COLO668 (cell line): Measurements from ENCODE around the gene WRAP73.
A peak's percentile ranks its signal among the peaks of the same experiment; 100 is the strongest.
"Not testable (repeated sequence)": the region's sequence is repeated elsewhere in the genome, so short reads cannot be mapped to it uniquely, and the experiment has no call there.

Experiments used
- DNase-seq: peaks from one replicate; lab custom pipeline; 2025; ENCODE audit not compliant: unreplicated experiment; lab: John Stamatoyannopoulos, UW

The WRAP73 gene

GRCh38 chr1:3632716-3633343, 17.1 kb downstream of the WRAP73 start:
- DNase-seq, result no peak

DNA sequence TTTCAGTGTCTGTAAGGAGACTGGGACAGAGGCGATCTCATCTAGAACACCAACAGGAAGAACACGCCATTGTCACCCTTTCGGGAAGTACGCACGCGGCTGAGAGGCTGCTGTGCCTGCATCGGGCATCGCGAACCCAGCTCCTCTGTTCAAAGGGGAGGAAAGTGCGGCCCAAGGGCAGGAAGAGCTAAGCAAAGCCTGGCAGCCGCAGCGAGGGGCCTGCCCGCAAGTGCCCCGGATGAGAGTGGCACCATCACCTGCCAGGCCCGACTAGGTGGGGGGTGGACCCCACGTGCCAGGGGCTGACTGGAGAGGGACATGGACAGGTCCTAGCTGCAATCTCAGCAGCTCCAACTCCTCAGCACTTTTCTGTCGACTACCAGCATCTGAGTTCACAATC, 17.6 kb downstream of the WRAP73 start:
- DNase-seq, result no peak

DNA sequence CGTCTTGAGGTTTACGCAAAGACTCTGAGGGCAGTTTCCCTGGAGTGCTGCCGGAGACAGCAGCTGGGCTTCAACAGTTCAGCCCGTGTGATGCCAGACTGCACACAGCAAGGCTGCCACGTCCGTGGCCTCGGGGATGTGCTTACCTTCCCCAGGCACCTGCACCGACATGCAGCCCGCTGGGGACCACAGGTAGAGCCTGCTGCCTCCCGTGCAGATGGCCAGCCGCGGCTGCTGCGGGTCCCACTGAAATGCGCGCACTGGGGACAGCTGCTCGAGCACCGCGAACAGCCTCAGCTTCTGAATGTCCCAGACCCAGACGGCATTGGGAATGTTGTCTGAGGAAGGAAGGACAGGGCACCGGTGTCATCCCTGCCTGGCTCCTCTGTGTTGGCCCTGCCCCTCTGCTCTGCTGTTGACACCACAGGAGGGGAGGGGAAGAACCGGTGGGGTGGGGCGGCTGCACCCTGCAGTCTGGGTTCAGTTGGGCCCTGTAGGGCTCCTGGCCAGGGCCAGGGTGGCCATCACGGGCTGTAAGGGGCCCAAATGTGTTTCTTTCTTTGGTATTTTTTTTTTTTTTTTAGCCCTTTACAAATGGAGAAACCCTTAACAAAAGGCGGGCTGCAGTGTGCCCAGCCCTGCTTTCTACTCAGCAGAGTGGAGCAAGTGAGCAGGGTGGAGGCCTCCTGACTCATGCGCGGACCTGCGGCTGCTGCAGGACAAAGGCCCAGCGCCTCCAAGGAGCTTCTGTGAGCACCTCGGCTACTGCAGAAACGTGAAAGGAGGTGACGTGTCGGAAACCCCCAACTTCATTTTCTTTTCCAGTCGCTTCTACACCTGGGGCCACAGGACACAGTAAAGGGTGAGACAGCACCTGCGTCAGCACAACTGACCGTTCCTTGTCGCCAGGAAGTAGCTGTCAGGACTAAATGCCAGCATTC, 18.3 kb downstream of the WRAP73 start:
- no peak for DNase-seq

GRCh38 chr1:3630914-3631313, 19.0 kb downstream of the WRAP73 start:
- no peak for DNase-seq

DNA sequence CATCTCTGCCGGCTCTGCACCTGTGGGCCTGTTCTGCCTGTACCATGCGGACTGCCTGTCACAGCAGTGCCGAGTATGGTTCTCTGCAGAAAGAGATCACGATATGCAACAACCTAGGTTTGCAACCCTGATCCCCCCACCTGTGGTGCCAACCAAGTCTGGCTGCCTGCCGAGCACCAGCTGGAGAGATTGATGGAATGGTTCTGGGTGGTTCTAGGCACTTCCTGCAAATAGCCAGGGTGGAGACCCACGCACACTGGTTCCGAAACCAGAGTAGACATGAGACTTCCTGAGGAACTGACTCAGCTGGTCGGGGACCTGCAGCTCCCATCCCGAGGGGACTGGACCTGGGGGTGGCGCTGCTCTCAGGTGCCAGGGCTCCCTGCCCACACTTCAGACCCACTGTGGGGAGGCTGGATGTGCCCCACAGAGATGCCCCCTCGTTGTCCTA, 19.7 kb downstream of the WRAP73 start:
- no peak for DNase-seq

DNA sequence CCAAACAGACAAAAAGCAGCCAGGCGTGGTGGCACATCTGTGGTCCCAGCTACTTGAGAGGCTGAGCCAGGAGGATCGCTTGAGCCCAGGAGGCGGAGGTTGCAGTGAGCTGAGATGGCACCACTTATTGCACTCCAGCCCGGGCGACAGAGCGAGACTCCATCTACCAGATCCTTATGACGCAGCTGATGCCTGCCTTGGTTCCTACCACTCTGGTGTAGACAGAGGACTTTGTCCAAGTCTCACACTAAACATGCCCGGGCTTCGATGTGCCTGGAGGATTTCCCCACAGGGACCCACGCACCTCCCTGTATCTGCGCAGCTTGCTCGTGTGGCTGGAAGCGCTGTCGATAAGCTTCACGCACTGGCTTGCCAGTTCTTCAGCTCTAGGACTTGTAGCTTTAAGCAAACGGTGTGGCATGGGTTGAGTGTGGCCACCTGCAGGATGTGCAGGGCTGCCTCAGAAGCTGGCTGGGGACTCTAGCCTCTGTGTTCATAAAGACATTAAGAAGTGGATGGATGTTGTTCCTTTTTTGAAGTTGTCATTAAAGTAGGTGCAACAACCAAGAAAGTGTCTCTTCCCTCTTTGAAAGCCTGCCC, 20.2 kb downstream of the WRAP73 start:
- no peak for DNase-seq

DNA sequence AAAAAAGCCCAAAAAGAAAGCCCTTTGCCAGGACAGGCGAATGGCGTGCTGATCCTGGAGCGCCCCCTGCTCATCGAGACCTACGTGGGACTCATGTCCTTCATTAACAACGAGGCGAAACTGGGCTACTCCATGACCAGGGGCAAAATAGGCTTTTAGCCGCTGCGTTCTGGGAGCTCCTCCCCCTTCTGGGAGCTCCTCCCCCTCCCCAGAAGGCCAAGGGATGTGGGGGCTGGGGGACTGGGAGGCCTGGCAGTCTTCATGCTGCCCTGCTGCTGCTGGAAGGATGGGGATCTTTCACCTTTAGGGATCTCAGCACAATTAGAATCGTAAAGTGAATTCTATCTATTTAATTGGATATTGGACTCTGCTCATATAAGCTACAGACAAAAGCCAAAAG, 21.5 kb downstream of the WRAP73 start:
- no peak for DNase-seq

- DNase-seq, result no peak
Observed at GRCh38 chr1:3627515-3628253, 22.2 kb downstream of the WRAP73 start.

GRCh38 chr1:3626025-3626424, 23.9 kb downstream of the WRAP73 start:
- DNase-seq, result no peak

GRCh38 chr1:3625151-3625907, 24.6 kb downstream of the WRAP73 start:
- DNase-seq, result peak; percentile 78

DNA sequence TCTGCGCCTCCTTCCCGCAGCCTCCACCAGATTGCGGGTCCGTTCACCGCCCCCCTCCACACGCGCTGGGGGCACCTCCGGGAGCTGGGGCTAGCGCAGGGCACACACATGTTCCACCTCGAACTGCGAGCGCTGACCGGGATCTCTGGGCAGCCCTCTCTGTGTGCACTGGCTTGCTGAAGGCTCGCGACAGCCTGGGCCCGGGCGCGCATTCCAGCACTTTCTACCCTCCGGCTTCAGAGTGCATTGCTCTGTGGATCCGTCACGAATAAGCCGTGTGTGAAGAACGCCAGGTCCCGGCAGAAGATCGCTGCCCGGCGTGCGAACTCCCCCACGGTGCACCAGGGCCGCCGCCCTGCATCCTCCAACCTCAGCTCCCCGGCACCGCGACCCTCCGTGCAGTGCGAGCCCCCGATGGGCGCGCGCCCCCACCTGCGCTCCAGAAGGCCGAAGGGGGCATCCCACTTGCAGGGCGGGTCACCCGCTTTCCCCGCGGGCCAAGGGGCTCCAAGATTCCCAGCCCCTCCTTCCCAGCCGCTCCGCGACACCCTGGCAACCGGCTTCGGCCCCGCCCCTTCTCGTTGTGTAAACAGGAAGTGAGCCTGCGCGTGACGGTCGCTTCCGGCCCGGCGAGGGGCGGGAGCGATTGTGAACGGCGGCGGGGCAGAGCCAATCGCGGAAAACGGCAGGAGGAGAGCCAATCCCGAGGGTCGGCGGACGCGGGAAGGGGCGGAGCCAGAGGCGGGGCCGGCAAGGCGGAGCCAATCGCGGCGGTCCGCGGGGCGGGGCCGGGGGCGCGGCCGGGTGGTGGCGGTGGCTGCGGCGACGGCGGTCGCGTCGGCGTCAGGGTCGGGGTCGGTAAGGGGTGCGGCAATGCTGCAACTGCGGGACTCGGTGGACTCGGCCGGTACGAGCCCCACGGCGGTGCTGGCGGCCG, 25.4 kb downstream of the WRAP73 start, which contains the start of gene TPRG1L:
TPRG1L (plus strand) TSS at position 816 of the 937 bp plus-strand sequence; CDS start at position 874, 58 bp downstream.
- DNase-seq, result peak; percentile 100

- no peak for DNase-seq
Observed at GRCh38 chr1:3623441-3624199, 26.3 kb downstream of the WRAP73 start.

DNA sequence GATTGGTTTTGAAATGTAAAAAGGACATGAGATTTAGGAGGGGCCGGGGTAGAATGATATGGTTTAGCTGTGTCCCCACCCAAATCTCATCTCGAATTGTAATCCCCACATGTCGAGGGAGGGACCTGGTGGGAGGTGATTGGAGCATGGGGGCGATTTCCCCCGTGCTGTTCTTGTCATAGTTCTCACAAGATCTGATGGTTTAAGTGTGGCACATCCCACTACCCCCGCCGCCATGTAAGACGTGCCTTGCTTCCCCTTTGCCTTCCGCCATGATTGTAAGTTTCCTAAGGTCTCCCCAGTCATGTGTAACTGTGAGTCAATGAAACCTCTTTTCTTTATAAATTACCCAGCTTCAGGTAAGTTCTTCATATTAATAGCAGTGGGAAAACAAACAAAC, 27.8 kb downstream of the WRAP73 start:
- not testable (repeated sequence) for DNase-seq

- DNase-seq, result peak; percentile 67
Observed at GRCh38 chr1:3621151-3621671, 28.7 kb downstream of the WRAP73 start.

DNA sequence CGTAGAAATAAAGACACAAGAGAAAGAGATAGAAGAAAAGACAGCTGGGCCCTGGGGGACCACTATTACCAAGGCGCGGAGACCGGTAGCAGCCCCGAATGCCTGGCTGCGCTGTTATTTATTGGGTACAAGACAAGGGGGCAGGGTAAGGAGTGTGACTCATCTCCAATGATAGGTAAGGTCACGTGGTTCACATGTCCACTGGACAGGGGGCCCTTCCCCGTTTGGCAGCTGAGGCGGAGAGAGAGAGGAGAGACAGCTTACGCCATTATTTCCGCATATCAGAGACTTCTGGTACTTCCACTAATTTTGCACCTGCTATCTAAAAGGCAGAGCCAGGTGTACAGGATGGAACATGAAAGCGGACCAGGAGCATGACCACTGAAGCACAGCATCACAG, 29.2 kb downstream of the WRAP73 start:
- DNase-seq, result peak; percentile 67

GRCh38 chr1:3618881-3619671, 30.8 kb downstream of the WRAP73 start:
- peak; percentile 89 for DNase-seq

DNA sequence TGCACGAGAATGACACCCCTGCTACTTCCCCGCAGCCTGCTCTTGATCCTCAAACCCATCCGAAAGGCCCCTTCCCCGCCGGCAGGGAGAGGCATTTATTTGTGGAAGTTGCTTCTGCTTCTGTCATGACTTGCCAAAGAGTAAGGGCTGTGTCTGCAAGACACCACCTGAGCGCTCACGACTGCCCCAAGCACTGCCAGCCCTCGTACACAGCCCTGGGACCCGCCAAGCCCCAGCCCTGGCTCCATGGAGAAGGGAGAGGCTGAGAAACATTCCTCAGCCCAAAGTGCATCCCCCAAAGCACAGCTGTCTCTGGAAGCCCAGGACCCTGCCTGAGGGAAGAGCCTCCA, 31.4 kb downstream of the WRAP73 start:
- no peak for DNase-seq
